Panc1 (cell line): ENCODE data around the gene HSD17B2. TPM values are rescaled to one million over a fixed set of nuclear protein-coding genes. Genes with fewer than 3 reads are reported as not detected.

ENCODE experiments used
- ATAC-seq: fragments of 200-7000 bp; cut with Tn5 transposase; 2 replicates; pipeline ENCODE4 v1.9.1; 2020; ENCODE audit warnings: mild to moderate bottlenecking, moderate library complexity
- BruUV-seq: library from RNA; stranded (reverse); fragments of 400-500 nt; replicated peaks from 2 replicates; lab custom pipeline; 2021; lab: Mats Ljungman, UMichigan
- CTCF ChIA-PET: fragments of 300-600 bp; sonication (Branson Sonifier 250); formaldehyde crosslinking; loops from one replicate; lab custom pipeline; 2022; ENCODE audit warnings: antibody characterized with exemption; lab: Charles Lee
- POLR2A ChIA-PET: fragments of 300-600 bp; sonication (Branson Sonifier 250); formaldehyde crosslinking; loops from one replicate; lab custom pipeline; 2022; ENCODE audit warnings: antibody characterized with exemption; lab: Charles Lee
- DNase-seq: peaks from one replicate; pipeline ENCODE4 v3.0.0-alpha.2; 2010; ENCODE audit warnings: low read depth, low spot score
- H3K27ac ChIP-seq: 2 replicates; pipeline ENCODE4 v1.5.1; 2011; ENCODE audit warnings: mild to moderate bottlenecking, low read length, inconsistent platforms
- H3K27me3 ChIP-seq: fragments of 200-500 bp; sonication (Bioruptor generic); 2 replicates; pipeline ENCODE4 v1.6.0; 2014; ENCODE audit warnings: low read length, inconsistent platforms; ENCODE audit not compliant: control insufficient read depth, insufficient read depth
- H3K36me3 ChIP-seq: fragments of 200-500 bp; sonication (Bioruptor generic); 2 replicates; pipeline ENCODE4 v1.5.1; 2014; ENCODE audit warnings: inconsistent platforms, mild to moderate bottlenecking, low read length, moderate library complexity; ENCODE audit not compliant: control insufficient read depth, insufficient read depth
- H3K4me1 ChIP-seq: 2 replicates; pipeline ENCODE4 v1.5.1; 2011; ENCODE audit warnings: inconsistent platforms, mild to moderate bottlenecking, low read length, moderate library complexity; ENCODE audit not compliant: control insufficient read depth, insufficient read depth
- H3K4me3 ChIP-seq, 2 experiments: 2 replicates each; pipeline ENCODE4 v1.5.1; 2011 to 2012; ENCODE audit warnings: low read depth in 2 of 2, low read length in 2 of 2, mild to moderate bottlenecking in 2 of 2, inconsistent platforms in 1 of 2, moderate library complexity in 1 of 2
- H3K9me3 ChIP-seq: fragments of 200-500 bp; sonication (Bioruptor generic); 2 replicates; pipeline ENCODE4 v1.5.1; 2014; ENCODE audit warnings: low read depth, mild to moderate bottlenecking, inconsistent platforms, low read length, moderate library complexity; ENCODE audit not compliant: control insufficient read depth, insufficient read depth
- POLR2AphosphoS5 ChIP-seq: IDR thresholded peaks from 2 replicates; pipeline ENCODE4 v1.6.1; 2012; ENCODE audit warnings: mild to moderate bottlenecking, low read depth, low read length, moderate library complexity
- SIN3A ChIP-seq: IDR thresholded peaks from 2 replicates; pipeline ENCODE4 v1.6.1; 2012; ENCODE audit warnings: low read depth, mild to moderate bottlenecking, low read length, moderate library complexity, borderline replicate concordance; ENCODE audit not compliant: insufficient read depth
- TCF7L2 ChIP-seq: IDR thresholded peaks from 2 replicates; pipeline ENCODE4 v1.6.1; 2011; ENCODE audit warnings: mild to moderate bottlenecking, low read depth, low read length, inconsistent platforms
- in situ Hi-C: cut with HindIII; loops from 2 replicates; pipeline ENCODE4 v1.10.0; 2016; ENCODE audit warnings: low sequenced_read_pairs, low pct_unique_long_range_greater_than_20kb
- intact Hi-C: fragments of 100-400 bp; cut with micrococcal nuclease; formaldehyde crosslinking; loops from one replicate; pipeline ENCODE4 v1.10.0; 2022; ENCODE audit not compliant: unreplicated experiment
- total RNA-seq: library from RNA; stranded (reverse); gene quantifications from one replicate; pipeline ENCODE4 v1.2.1, GENCODE V29; 2021; ENCODE audit not compliant: unreplicated experiment
- TF ChIP-seq, protein P1 (sequence below): fragments of 450-650 bp; IDR thresholded peaks from 2 replicates; pipeline ENCODE4 v1.5.1; 2017; ENCODE audit warnings: mild to moderate bottlenecking
- TF ChIP-seq, protein P2 (sequence below), 2 experiments: IDR thresholded peaks; 2 replicates each; pipeline ENCODE4 v1.6.1; 2011 to 2012; ENCODE audit warnings: low read depth in 2 of 2, control low read depth in 1 of 2, low read length in 1 of 2, mild to moderate bottlenecking in 1 of 2, moderate library complexity in 1 of 2; ENCODE audit not compliant: insufficient read depth in 1 of 2

Gene HSD17B2
- total RNA-seq, 1 experiment from 2014 or later, result 0.41 TPM

DNA sequence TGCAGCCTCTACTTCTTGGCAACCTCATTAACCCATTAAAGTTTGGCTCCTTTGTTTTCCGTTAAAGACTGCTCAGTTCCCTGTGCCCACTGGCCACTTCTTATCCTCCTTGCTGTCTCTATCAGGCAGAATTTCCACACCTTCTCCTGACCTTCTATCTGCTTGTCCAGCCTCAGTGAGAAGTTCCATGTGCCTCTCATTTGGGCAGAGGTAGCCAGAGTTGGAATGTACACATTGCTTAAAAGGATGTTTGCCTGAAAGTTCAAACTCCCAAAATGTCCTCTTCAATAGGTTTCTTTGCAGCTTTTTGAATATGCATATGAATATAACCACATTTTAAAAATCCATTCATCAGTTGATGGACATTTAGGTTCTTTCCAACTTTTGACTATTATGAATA is 47.0 kb downstream of the HSD17B2 start:
- DNase-seq (no peak), ATAC-seq (no peak)
- TF ChIP-seq, protein P1, sequence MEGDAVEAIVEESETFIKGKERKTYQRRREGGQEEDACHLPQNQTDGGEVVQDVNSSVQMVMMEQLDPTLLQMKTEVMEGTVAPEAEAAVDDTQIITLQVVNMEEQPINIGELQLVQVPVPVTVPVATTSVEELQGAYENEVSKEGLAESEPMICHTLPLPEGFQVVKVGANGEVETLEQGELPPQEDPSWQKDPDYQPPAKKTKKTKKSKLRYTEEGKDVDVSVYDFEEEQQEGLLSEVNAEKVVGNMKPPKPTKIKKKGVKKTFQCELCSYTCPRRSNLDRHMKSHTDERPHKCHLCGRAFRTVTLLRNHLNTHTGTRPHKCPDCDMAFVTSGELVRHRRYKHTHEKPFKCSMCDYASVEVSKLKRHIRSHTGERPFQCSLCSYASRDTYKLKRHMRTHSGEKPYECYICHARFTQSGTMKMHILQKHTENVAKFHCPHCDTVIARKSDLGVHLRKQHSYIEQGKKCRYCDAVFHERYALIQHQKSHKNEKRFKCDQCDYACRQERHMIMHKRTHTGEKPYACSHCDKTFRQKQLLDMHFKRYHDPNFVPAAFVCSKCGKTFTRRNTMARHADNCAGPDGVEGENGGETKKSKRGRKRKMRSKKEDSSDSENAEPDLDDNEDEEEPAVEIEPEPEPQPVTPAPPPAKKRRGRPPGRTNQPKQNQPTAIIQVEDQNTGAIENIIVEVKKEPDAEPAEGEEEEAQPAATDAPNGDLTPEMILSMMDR, result no peak
- no peak for TF ChIP-seq TCF7L2
- no peak for TF ChIP-seq POLR2AphosphoS5
- TF ChIP-seq, protein P2, sequence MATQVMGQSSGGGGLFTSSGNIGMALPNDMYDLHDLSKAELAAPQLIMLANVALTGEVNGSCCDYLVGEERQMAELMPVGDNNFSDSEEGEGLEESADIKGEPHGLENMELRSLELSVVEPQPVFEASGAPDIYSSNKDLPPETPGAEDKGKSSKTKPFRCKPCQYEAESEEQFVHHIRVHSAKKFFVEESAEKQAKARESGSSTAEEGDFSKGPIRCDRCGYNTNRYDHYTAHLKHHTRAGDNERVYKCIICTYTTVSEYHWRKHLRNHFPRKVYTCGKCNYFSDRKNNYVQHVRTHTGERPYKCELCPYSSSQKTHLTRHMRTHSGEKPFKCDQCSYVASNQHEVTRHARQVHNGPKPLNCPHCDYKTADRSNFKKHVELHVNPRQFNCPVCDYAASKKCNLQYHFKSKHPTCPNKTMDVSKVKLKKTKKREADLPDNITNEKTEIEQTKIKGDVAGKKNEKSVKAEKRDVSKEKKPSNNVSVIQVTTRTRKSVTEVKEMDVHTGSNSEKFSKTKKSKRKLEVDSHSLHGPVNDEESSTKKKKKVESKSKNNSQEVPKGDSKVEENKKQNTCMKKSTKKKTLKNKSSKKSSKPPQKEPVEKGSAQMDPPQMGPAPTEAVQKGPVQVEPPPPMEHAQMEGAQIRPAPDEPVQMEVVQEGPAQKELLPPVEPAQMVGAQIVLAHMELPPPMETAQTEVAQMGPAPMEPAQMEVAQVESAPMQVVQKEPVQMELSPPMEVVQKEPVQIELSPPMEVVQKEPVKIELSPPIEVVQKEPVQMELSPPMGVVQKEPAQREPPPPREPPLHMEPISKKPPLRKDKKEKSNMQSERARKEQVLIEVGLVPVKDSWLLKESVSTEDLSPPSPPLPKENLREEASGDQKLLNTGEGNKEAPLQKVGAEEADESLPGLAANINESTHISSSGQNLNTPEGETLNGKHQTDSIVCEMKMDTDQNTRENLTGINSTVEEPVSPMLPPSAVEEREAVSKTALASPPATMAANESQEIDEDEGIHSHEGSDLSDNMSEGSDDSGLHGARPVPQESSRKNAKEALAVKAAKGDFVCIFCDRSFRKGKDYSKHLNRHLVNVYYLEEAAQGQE (IDR thresholded peaks at IDR 0.05; ENCODE audit: insufficient read depth in 1 of 2, low read depth in 2 of 2, low read length in 1 of 2), result no peak
- TF ChIP-seq SIN3A, result no peak
- Histone ChIP-seq H3K27ac (no peak overlapping the region), H3K9me3 (no peaks in the 10 kb centered on the region), H3K36me3 (no peaks in the 10 kb centered on the region), H3K27me3 (no peaks in the 10 kb centered on the region), H3K4me1 (no peaks in the 10 kb centered on the region), H3K4me3 (no peak overlapping the region)
- POLR2A ChIA-PET, result no interaction called here
- CTCF ChIA-PET, result no interaction called here
- BruUV-seq, result no TSS peak
- in situ Hi-C loops (no loop called here), intact Hi-C loops (no loop called here)

DNA sequence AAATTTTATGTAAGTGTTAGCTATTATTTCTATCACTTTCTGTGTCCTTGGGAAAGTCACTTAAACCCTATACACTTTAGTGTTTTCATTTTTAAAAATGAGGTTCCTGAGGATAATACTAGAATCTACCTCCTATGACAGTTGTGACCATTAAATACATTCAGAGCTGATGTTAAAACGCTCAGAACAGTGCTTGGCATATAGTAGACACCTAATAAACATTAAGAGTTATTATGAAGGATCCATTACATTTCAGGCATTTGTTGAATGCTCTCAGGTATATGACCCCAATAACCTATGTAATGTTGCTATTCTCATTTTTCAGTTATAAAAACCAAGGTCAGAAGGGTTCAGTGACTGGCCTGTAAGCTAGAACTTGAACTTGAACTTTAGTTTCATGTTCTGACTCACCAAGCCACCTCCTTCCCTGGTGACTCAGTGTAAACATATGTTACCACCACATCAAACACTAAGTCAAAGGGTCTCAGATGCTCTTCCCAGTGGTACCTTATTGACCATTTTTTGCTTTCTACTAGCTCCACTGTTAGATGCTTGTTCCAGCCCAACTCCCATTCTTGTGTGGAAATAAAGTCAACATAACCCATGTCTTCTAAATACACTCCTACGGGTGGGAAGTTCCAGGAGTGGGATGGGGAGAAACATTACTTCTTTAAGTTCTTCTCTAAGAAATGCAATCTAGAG is 47.6 kb downstream of the HSD17B2 start:
- Histone ChIP-seq H3K9me3 (no peaks in the 10 kb centered on the region), H3K4me3 (no peak overlapping the region), H3K27me3 (no peaks in the 10 kb centered on the region), H3K27ac (no peak overlapping the region), H3K4me1 (no peaks in the 10 kb centered on the region), H3K36me3 (no peaks in the 10 kb centered on the region)
- TF ChIP-seq POLR2AphosphoS5 (no peak), TCF7L2 (peak; percentile 38; the same call in 1 of the 2 replicates)
- TF ChIP-seq, protein P1, result no peak
- intact Hi-C loops (no loop called here), in situ Hi-C loops (no loop called here)
- ChIA-PET POLR2A (no interaction called here), CTCF (no interaction called here)
- DNase-seq, result no peak
- ATAC-seq, result 0 out of 2 replicates have a peak, but pooled peaks have one; percentile 70
- BruUV-seq, result no TSS peak
